Fibroblast of villous mesenchyme (primary cell): ENCODE results near the gene PCSK5. TPM values are rescaled to one million over a fixed set of nuclear protein-coding genes. Genes with fewer than 3 reads are reported as not detected.

Source experiments
- DNase-seq: peaks from one replicate; pipeline ENCODE4 v3.0.0-alpha.2; 2010; ENCODE audit warnings: low read depth
- H3K4me3 ChIP-seq: 2 replicates; pipeline ENCODE4 v1.5.1; 2011; ENCODE audit warnings: low read depth, mild to moderate bottlenecking, low read length
- total RNA-seq: library from RNA; depleted of rRNA; stranded (reverse); fragments of >200 nt; gene quantifications from 2 replicates; pipeline ENCODE4 v1.2.3, GENCODE V29; 2012
- TF ChIP-seq, protein P1 (sequence below): IDR thresholded peaks from 2 replicates; pipeline ENCODE4 v1.5.1; 2012; ENCODE audit warnings: low read depth, mild to moderate bottlenecking, low read length; ENCODE audit not compliant: insufficient read depth

PCSK5 gene
- total RNA-seq, 1 donor, result 1.7 TPM

DNA sequence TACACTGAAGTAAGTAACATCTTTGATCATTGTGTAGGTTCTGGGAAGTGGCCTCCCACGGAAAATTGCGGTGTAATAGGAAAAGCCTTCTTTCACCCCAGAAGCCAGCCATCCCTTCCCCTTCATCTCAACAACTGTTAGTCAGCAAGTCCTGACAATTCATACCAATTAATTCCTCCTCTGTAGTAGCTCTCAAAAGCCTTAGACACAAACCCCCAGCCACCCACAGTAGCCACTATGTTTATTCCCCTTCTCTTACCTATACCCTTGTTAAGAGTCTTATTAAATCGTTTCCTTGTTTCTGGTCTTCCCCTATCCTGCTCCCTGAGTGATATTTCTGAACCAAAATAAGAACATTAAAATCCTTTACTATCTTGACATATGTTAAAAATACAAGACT is 143.6 kb downstream of the PCSK5 start:
- TF ChIP-seq, protein P1, sequence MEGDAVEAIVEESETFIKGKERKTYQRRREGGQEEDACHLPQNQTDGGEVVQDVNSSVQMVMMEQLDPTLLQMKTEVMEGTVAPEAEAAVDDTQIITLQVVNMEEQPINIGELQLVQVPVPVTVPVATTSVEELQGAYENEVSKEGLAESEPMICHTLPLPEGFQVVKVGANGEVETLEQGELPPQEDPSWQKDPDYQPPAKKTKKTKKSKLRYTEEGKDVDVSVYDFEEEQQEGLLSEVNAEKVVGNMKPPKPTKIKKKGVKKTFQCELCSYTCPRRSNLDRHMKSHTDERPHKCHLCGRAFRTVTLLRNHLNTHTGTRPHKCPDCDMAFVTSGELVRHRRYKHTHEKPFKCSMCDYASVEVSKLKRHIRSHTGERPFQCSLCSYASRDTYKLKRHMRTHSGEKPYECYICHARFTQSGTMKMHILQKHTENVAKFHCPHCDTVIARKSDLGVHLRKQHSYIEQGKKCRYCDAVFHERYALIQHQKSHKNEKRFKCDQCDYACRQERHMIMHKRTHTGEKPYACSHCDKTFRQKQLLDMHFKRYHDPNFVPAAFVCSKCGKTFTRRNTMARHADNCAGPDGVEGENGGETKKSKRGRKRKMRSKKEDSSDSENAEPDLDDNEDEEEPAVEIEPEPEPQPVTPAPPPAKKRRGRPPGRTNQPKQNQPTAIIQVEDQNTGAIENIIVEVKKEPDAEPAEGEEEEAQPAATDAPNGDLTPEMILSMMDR, result no peak
- DNase-seq, result no peak
- no peak overlapping the region for H3K4me3 ChIP-seq

DNA sequence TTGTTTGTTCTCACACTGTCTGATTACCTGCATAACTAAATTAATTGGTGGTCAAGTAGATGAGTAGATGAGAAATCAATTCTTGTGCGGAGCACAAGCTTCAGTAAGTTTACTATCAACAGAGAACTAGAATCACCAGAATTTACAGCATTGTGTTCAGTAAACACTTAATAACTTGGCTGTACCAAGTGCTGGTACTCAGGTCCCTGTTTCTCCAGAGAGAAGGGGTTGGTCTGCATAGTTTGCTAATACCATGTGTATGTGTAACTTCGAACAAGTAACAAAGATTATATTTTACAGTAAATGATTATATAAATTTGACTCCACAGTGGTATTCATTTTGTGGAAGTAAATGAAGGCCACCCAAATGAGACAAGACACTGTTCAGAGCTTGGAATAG is 146.3 kb downstream of the PCSK5 start:
- TF ChIP-seq, protein P1, result no peak
- DNase-seq, result no peak
- no peak overlapping the region for H3K4me3 ChIP-seq

DNA sequence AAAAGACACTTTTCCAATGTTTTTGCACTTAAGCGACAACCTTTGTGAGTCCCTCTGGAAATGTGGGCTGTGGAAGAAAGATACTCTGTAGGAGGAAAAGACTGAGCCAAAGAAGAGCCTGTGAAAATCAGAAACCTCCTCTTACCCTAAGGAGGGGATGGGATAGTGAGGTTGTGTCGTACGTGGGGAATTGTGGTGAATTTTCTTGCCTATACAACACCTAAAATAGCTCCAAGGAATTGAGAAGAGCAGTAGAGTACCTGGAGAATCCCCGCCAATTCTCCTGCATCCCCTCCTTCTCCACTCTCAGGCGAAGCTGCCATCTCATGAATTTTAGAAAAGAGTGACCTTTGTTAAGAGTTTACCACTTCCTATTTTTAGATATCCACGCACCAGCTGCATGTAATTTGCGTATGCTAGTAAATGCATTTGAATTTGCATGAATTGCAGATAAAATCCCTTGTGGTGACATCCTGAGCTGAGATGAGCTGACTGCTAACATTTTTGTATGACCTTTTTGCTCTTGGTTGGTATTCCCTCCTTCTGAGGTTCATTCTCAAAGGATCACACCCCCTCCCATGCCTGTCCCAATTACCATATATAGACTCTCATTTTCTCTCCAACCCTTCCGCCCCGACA is 147.2 kb downstream of the PCSK5 start:
- no peak for DNase-seq
- H3K4me3 ChIP-seq, result no peak overlapping the region
- TF ChIP-seq, protein P1, result no peak

DNA sequence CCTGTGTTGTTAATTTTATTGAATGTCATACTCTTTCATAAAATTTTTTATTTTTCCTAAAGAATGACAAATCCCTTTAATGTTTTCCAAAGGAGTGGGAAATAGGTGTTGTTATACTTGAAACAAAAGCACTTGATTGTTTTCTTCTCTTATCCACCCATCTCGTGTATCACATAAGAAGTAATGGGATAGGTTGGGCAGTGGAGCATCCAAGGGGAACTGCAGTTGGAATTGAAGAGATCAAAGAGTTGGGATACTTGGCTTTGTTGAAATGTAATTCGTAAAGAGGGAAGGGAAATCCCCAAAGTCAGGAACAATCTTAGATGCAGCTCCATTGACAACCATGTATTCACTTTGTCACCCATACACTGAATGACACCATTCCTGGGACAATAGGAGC is 148.0 kb downstream of the PCSK5 start:
- TF ChIP-seq, protein P1, result no peak
- no peak for DNase-seq
- no peak overlapping the region for H3K4me3 ChIP-seq

DNA sequence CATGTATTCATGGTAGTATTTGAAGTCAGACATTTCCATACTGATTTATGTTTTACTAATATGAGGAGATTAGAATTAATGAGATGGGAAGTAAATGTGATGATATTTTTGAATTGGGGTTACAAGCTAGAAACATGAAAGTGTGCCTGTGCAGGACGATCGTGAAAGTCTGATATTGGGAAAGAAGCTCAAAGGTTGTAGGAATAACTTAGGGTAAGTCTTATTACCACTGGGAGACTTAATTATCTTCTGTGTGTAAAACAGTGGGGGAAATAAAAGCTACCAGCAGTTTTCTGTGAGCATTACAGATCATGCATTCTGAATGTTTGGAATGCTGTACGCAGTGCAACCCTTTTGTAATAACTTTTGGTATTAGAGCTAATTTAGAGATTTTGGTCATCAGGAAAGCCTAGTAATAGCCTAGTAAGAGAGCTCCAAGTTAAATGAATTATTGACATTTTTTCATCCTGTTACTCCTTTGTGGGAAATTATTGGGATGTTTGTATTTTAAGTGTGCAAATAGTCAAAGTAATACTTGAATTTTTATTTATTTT is 153.9 kb downstream of the PCSK5 start:
- TF ChIP-seq, protein P1, result no peak
- DNase-seq, result peak; percentile 17
- H3K4me3 ChIP-seq, result no peak overlapping the region

DNA sequence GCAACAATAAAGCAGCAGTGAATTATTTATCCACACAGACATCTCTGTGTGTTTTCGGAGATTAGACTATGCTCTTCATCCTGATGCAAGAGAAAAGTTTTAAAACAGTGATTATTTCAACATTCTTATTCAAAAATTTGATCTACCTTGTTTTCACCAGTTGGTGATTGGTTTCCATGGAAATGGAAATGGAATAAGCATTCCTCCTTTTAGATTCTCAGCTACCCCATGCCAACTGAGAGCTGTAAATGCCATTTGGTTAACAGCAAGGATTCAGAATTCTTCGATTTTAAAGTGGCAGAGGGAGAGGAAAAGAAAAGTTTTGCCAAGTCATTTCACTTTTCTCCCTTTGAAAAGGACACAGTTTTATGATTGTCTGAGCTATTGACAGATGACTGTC is 154.7 kb downstream of the PCSK5 start:
- H3K4me3 ChIP-seq, result no peak overlapping the region
- TF ChIP-seq, protein P1, result no peak
- no peak for DNase-seq

DNA sequence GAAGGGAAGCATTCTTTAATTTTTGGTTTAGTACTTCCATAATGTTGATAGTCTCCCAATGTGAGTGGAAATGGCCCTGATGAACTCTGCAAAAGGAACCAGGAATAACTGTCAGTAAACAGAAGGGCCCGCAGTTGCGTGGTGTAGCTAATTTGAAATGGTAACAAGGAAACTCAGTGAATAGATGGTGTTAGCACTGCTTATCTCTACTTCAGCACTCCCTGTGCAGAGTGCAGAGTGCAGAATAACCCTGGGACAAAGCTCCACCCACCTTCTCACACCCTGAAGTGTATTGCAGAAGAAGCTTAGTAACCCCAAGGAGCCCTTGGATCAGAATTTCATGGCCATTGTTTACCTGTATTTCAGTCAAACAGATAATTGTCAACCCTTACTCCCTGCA is 158.9 kb downstream of the PCSK5 start:
- H3K4me3 ChIP-seq, result no peak overlapping the region
- DNase-seq, result no peak
- TF ChIP-seq, protein P1, result no peak
